ENCODE results near the gene ASTN2.
"Not testable (repeated sequence)": the region's sequence is repeated elsewhere in the genome, so short reads cannot be mapped to it uniquely, and the experiment has no call there.

ASTN2 gene

GRCh38 chr9:116697362-116697761 is 717.5 kb downstream of the ASTN2 start:
- peak; percentile 43 for DNase-seq (ENCODE audit: low spot score)

GRCh38 chr9:116695438-116695837 is 719.4 kb downstream of the ASTN2 start:
- DNase-seq (ENCODE audit: low spot score): no peak

- DNase-seq (ENCODE audit: low spot score): no peak
Measured at GRCh38 chr9:116694785-116695291, 720.0 kb downstream of the ASTN2 start.

GRCh38 chr9:116693233-116693731 is 721.6 kb downstream of the ASTN2 start:
- DNase-seq (ENCODE audit: low spot score): no peak

- DNase-seq (ENCODE audit: low spot score): no peak
Measured at GRCh38 chr9:116692616-116693015, 722.2 kb downstream of the ASTN2 start.

- no peak for DNase-seq (ENCODE audit: low spot score)
Measured at GRCh38 chr9:116691607-116692006, 723.2 kb downstream of the ASTN2 start.

GRCh38 chr9:116690805-116691204 is 724.1 kb downstream of the ASTN2 start:
- DNase-seq (ENCODE audit: low spot score): not testable (repeated sequence)

- DNase-seq (ENCODE audit: low spot score): no peak
Measured at GRCh38 chr9:116689486-116690032, 725.3 kb downstream of the ASTN2 start.

GRCh38 chr9:116688806-116689485 is 725.9 kb downstream of the ASTN2 start:
- DNase-seq (ENCODE audit: low spot score): no peak

GRCh38 chr9:116687754-116688135 is 727.1 kb downstream of the ASTN2 start:
- DNase-seq (ENCODE audit: low spot score): peak; percentile 26

- peak; percentile 99 for DNase-seq (ENCODE audit: low spot score)
Measured at GRCh38 chr9:116687074-116687753, 727.6 kb downstream of the ASTN2 start, which contains the start of gene TRIM32. Gene TRIM32 (plus strand): TSS chr9:116687305. CDS start chr9:116697743, 10,438 bp downstream.

GRCh38 chr9:116686693-116687073 is 728.2 kb downstream of the ASTN2 start:
- peak; percentile 43 for DNase-seq (ENCODE audit: low spot score)

- no peak for DNase-seq (ENCODE audit: low spot score)
Measured at GRCh38 chr9:116686135-116686534, 728.7 kb downstream of the ASTN2 start.

GRCh38 chr9:116685166-116685565 is 729.7 kb downstream of the ASTN2 start:
- DNase-seq (ENCODE audit: low spot score): no peak

- DNase-seq (ENCODE audit: low spot score): no peak
Measured at GRCh38 chr9:116683535-116683934, 731.3 kb downstream of the ASTN2 start.

GRCh38 chr9:116674210-116674980 is 740.5 kb downstream of the ASTN2 start:
- DNase-seq (ENCODE audit: low spot score): no peak

GRCh38 chr9:116673375-116673774 is 741.5 kb downstream of the ASTN2 start:
- DNase-seq (ENCODE audit: low spot score): no peak

GRCh38 chr9:116671605-116672004 is 743.3 kb downstream of the ASTN2 start:
- no peak for DNase-seq (ENCODE audit: low spot score)

GRCh38 chr9:116668970-116669695 is 745.7 kb downstream of the ASTN2 start:
- DNase-seq (ENCODE audit: low spot score): no peak

- no peak for DNase-seq (ENCODE audit: low spot score)
Measured at GRCh38 chr9:116663581-116663980, 751.3 kb downstream of the ASTN2 start.

GRCh38 chr9:116662646-116663310 is 752.1 kb downstream of the ASTN2 start:
- peak; percentile 39 for DNase-seq (ENCODE audit: low spot score)

All from AG08395 (cell line).